SK-N-SH (cell line): ENCODE measurements around the gene MET. TPM values are rescaled to one million over a fixed set of nuclear protein-coding genes. Genes with fewer than 3 reads are reported as not detected.

Source experiments
- CTCF ChIA-PET: fragments of 300-600, 350-600 bp; formaldehyde crosslinking; extraction: SDS; loops from one replicate; lab custom pipeline; 2021; lab: Yijun Ruan, JAX
- POLR2A ChIA-PET: fragments of 350-600 bp; sonication (Branson Sonifier 250); formaldehyde crosslinking; extraction: SDS; loops from one replicate; lab custom pipeline; 2020; ENCODE audit warnings: antibody characterized with exemption, inconsistent platforms; lab: Yijun Ruan, JAX
- DNase-seq: peaks from one replicate; pipeline ENCODE4 v3.0.0; 2012
- H2AFZ ChIP-seq: fragments of 200-600 bp; sonication (generic); 2 replicates; pipeline ENCODE4 v1.8.1; 2016; ENCODE audit warnings: antibody characterized with exemption, mild to moderate bottlenecking, low read depth
- H3F3A ChIP-seq: fragments of 200-600 bp; sonication (generic); replicated peaks from 2 replicates; pipeline ENCODE3; 2016; ENCODE audit warnings: antibody characterized with exemption, mild to moderate bottlenecking; ENCODE audit not compliant: insufficient read depth
- H3K27ac ChIP-seq, 2 experiments: fragments of 200-500 bp in 1 of 2; fragments of 200-600 bp in 1 of 2; sonication (Bioruptor generic) in 1 of 2; sonication (generic), shearing (Covaris generic) in 1 of 2; 2 replicates each; pipeline versions ENCODE4 v1.5.1 to v1.6.1; 2014 to 2016; ENCODE audit warnings: low read depth in 2 of 2, inconsistent platforms in 1 of 2, low read length in 1 of 2, mild to moderate bottlenecking in 1 of 2, mixed read lengths in 1 of 2
- H3K27me3 ChIP-seq: fragments of 200-600 bp; sonication (generic), shearing (Covaris generic); 2 replicates; pipeline ENCODE4 v1.6.1; 2016; ENCODE audit warnings: mixed run types; ENCODE audit not compliant: insufficient read depth
- H3K36me3 ChIP-seq, 2 experiments: fragments of 200-500 bp in 1 of 2; fragments of 200-600 bp in 1 of 2; sonication (Bioruptor generic) in 1 of 2; sonication (generic) in 1 of 2; replicated peaks in 1 of 2; 2 replicates each; pipeline versions ENCODE3 to v1.5.1; 2014 to 2016; ENCODE audit warnings: low read length in 1 of 2, mild to moderate bottlenecking in 1 of 2; ENCODE audit not compliant: insufficient read depth in 2 of 2, control insufficient read depth in 1 of 2
- H3K4me1 ChIP-seq, 2 experiments: fragments of 200-500 bp in 1 of 2; fragments of 200-600 bp in 1 of 2; sonication (Bioruptor generic) in 1 of 2; sonication (generic), shearing (Covaris generic) in 1 of 2; 2 replicates each; pipeline versions ENCODE4 v1.5.1 to v1.6.1; 2014 to 2016; ENCODE audit warnings: low read depth in 1 of 2, low read length in 1 of 2, mixed run types in 1 of 2; ENCODE audit not compliant: insufficient read depth in 2 of 2, control insufficient read depth in 1 of 2
- H3K4me2 ChIP-seq: fragments of 200-600 bp; sonication (generic), shearing (Covaris generic); 2 replicates; pipeline ENCODE4 v1.6.1; 2017; ENCODE audit warnings: mixed run types
- H3K4me3 ChIP-seq, 2 experiments: fragments of 200-500 bp in 1 of 2; fragments of 200-600 bp in 1 of 2; sonication (Bioruptor generic) in 1 of 2; sonication (generic), shearing (Covaris generic) in 1 of 2; 2 replicates each; pipeline versions ENCODE4 v1.5.1 to v1.8.1; 2014 to 2016; ENCODE audit warnings: low read depth in 2 of 2, inconsistent platforms in 1 of 2, low read length in 1 of 2, mild to moderate bottlenecking in 1 of 2, mixed read lengths in 1 of 2, moderate library complexity in 1 of 2
- H3K79me2 ChIP-seq: fragments of 200-600 bp; sonication (generic); 2 replicates; pipeline ENCODE4 v1.8.1; 2017; ENCODE audit warnings: mild to moderate bottlenecking; ENCODE audit not compliant: insufficient read depth
- H3K9ac ChIP-seq: fragments of 200-600 bp; sonication (generic); 2 replicates; pipeline ENCODE4 v1.6.1; 2017; ENCODE audit warnings: mixed run types
- H3K9me2 ChIP-seq: fragments of 200-600 bp; sonication (generic); 2 replicates; pipeline ENCODE4 v1.6.1; 2017; ENCODE audit warnings: mixed run types
- H3K9me3 ChIP-seq: fragments of 200-600 bp; sonication (generic); 2 replicates; pipeline ENCODE4 v1.6.1; 2017; ENCODE audit warnings: mixed run types, mild to moderate bottlenecking, moderate library complexity
- H4K20me1 ChIP-seq: fragments of 200-600 bp; sonication (generic); 2 replicates; pipeline ENCODE4 v1.6.1; 2017; ENCODE audit warnings: mild to moderate bottlenecking, mixed run types; ENCODE audit not compliant: insufficient read depth
- CHD2 ChIP-seq: fragments of 150-350 bp; IDR thresholded peaks from 2 replicates; pipeline ENCODE4 v1.6.1; 2018; ENCODE audit warnings: low read length; ENCODE audit not compliant: partially characterized antibody
- ELF1 ChIP-seq: IDR thresholded peaks from 2 replicates; pipeline ENCODE4 v1.4.0; 2012
- EP300 ChIP-seq, 2 experiments: IDR thresholded peaks; 2 replicates each; pipeline versions ENCODE4 v1.4.0 to v1.6.1; 2012; ENCODE audit warnings: borderline replicate concordance in 1 of 2, low read depth in 1 of 2, low read length in 1 of 2
- GABPA ChIP-seq: IDR thresholded peaks from 2 replicates; pipeline ENCODE4 v1.4.0; 2012; ENCODE audit warnings: low read depth, mild to moderate bottlenecking
- GATA2 ChIP-seq: sonication (generic); formaldehyde crosslinking; IDR thresholded peaks from 2 replicates; pipeline ENCODE4 v1.5.0; 2020; ENCODE audit warnings: mild to moderate bottlenecking, missing genetic modification reagents
- MEF2A ChIP-seq: IDR thresholded peaks from 2 replicates; pipeline ENCODE4 v1.4.0; 2012; ENCODE audit warnings: low read depth, borderline replicate concordance
- NFIC ChIP-seq: IDR thresholded peaks from 2 replicates; pipeline ENCODE4 v1.4.0; 2012; ENCODE audit warnings: borderline replicate concordance
- NRF1 ChIP-seq: IDR thresholded peaks from 2 replicates; pipeline ENCODE4 v1.6.1; 2012; ENCODE audit warnings: low read depth, mild to moderate bottlenecking, low read length
- POLR2AphosphoS5 ChIP-seq: IDR thresholded peaks from 2 replicates; pipeline ENCODE4 v1.6.1; 2012; ENCODE audit warnings: low read depth, low read length
- RXRA ChIP-seq: IDR thresholded peaks from 2 replicates; pipeline ENCODE4 v1.4.0; 2012; ENCODE audit warnings: low read depth, mild to moderate bottlenecking, borderline replicate concordance
- TEAD4 ChIP-seq: IDR thresholded peaks from 2 replicates; pipeline ENCODE4 v1.4.0; 2012; ENCODE audit warnings: mild to moderate bottlenecking, borderline replicate concordance; ENCODE audit not compliant: insufficient read depth
- YY1 ChIP-seq: IDR thresholded peaks from 2 replicates; pipeline ENCODE4 v1.4.0; 2012; ENCODE audit warnings: low read depth, mild to moderate bottlenecking
- WGBS: methylation state at CpG from one replicate; pipeline ENCODE4 v1.1.6; 2017; ENCODE audit warnings: low lambda C conversion rate; 5-methylcytosine and 5-hydroxymethylcytosine counted together
- polyA plus RNA-seq, 3 experiments: library from polyadenylated mRNA; depleted of rRNA; stranded (reverse); fragments of >200 nt; gene quantifications; 2 replicates each; pipeline ENCODE4 v1.2.3, GENCODE V29; 2012
- TF ChIP-seq, protein P1 (sequence below): IDR thresholded peaks from 2 replicates; pipeline ENCODE4 v1.6.1; 2012; ENCODE audit warnings: mild to moderate bottlenecking, low read depth, low read length, moderate library complexity
- TF ChIP-seq, protein P2 (sequence below): fragments of 150-350 bp; IDR thresholded peaks from 2 replicates; pipeline ENCODE4 v1.6.1; 2016; ENCODE audit warnings: mild to moderate bottlenecking, low read depth, low read length
- TF ChIP-seq, protein P3 (sequence below): IDR thresholded peaks from 2 replicates; pipeline ENCODE4; 2012
- TF ChIP-seq, protein P4 (sequence below): fragments of 200-600 bp; sonication (generic); IDR thresholded peaks from 2 replicates; pipeline ENCODE4 v1.6.1; 2017; ENCODE audit warnings: antibody characterized with exemption, mild to moderate bottlenecking, moderate library complexity

MET gene
- polyA plus RNA-seq, 1 of the 3 experiments (the other 2 are of a cell fraction): 38.7 TPM

DNA sequence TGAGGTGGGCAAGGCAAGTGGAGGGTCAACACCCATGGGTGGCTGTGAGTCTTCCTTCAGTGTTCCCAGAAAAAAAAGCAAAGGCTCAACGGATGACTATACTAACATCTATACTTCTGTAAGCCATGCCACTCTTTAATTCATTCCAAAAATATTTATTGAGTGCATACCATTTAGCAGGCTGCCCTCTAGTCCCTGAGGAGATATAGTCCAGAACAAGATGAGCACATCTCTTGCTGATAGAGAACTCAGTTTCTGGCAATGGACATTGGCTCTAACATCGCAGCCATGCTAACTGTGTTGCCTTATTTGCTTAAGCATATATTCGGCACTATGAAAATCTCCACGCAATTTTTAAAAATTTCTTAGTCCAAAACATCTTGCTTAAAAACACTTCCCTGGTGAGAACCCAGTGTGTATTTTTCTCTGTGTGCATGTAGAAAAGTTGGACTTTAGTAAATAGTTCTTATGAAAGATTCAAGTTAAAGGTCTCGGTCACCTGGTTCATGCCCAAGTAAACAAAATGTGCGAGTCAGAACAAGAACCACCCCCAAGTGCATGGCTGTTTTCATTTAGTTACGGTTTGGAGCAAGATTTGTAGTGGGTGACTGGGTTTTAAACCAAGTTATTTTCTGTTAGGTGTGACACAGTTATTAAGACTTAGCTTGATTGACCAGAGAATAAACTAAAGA lies 69.8 kb downstream of the MET start:
- WGBS: 38% methylated on average over 7 of the region's 7 CpGs
- peaks cover 8 to 16% of the 10 kb centered on the region in 2 experiments for H3K36me3 ChIP-seq
- H3K9ac ChIP-seq: no peak overlapping the region
- H3K4me1 ChIP-seq: 0 out of 4 replicates have a peak, but pooled peaks cover 3 to 4% of the 10 kb centered on the region in 2 experiments
- peaks cover 14% of the 10 kb centered on the region; the same call in 1 of the 2 replicates for H3K27me3 ChIP-seq
- H3K9me2 ChIP-seq: no peaks in the 10 kb centered on the region
- TF ChIP-seq YY1 (no peak), GABPA (no peak), ELF1 (no peak), POLR2AphosphoS5 (no peak), NFIC (no peak), RXRA (no peak), MEF2A (no peak), EP300 (IDR thresholded peaks at IDR 0.05; ENCODE audit: borderline replicate concordance in 1 of 2, low read depth in 1 of 2, low read length in 1 of 2) (no peak), NRF1 (no peak), TEAD4 (no peak), CHD2 (no peak), GATA2 (no peak)
- TF ChIP-seq, protein P1, sequence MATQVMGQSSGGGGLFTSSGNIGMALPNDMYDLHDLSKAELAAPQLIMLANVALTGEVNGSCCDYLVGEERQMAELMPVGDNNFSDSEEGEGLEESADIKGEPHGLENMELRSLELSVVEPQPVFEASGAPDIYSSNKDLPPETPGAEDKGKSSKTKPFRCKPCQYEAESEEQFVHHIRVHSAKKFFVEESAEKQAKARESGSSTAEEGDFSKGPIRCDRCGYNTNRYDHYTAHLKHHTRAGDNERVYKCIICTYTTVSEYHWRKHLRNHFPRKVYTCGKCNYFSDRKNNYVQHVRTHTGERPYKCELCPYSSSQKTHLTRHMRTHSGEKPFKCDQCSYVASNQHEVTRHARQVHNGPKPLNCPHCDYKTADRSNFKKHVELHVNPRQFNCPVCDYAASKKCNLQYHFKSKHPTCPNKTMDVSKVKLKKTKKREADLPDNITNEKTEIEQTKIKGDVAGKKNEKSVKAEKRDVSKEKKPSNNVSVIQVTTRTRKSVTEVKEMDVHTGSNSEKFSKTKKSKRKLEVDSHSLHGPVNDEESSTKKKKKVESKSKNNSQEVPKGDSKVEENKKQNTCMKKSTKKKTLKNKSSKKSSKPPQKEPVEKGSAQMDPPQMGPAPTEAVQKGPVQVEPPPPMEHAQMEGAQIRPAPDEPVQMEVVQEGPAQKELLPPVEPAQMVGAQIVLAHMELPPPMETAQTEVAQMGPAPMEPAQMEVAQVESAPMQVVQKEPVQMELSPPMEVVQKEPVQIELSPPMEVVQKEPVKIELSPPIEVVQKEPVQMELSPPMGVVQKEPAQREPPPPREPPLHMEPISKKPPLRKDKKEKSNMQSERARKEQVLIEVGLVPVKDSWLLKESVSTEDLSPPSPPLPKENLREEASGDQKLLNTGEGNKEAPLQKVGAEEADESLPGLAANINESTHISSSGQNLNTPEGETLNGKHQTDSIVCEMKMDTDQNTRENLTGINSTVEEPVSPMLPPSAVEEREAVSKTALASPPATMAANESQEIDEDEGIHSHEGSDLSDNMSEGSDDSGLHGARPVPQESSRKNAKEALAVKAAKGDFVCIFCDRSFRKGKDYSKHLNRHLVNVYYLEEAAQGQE: no peak
- TF ChIP-seq, protein P2, sequence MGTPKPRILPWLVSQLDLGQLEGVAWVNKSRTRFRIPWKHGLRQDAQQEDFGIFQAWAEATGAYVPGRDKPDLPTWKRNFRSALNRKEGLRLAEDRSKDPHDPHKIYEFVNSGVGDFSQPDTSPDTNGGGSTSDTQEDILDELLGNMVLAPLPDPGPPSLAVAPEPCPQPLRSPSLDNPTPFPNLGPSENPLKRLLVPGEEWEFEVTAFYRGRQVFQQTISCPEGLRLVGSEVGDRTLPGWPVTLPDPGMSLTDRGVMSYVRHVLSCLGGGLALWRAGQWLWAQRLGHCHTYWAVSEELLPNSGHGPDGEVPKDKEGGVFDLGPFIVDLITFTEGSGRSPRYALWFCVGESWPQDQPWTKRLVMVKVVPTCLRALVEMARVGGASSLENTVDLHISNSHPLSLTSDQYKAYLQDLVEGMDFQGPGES: no peak
- TF ChIP-seq, protein P3, sequence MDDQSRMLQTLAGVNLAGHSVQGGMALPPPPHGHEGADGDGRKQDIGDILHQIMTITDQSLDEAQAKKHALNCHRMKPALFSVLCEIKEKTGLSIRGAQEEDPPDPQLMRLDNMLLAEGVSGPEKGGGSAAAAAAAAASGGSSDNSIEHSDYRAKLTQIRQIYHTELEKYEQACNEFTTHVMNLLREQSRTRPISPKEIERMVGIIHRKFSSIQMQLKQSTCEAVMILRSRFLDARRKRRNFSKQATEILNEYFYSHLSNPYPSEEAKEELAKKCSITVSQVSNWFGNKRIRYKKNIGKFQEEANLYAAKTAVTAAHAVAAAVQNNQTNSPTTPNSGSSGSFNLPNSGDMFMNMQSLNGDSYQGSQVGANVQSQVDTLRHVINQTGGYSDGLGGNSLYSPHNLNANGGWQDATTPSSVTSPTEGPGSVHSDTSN: no peak
- TF ChIP-seq, protein P4, sequence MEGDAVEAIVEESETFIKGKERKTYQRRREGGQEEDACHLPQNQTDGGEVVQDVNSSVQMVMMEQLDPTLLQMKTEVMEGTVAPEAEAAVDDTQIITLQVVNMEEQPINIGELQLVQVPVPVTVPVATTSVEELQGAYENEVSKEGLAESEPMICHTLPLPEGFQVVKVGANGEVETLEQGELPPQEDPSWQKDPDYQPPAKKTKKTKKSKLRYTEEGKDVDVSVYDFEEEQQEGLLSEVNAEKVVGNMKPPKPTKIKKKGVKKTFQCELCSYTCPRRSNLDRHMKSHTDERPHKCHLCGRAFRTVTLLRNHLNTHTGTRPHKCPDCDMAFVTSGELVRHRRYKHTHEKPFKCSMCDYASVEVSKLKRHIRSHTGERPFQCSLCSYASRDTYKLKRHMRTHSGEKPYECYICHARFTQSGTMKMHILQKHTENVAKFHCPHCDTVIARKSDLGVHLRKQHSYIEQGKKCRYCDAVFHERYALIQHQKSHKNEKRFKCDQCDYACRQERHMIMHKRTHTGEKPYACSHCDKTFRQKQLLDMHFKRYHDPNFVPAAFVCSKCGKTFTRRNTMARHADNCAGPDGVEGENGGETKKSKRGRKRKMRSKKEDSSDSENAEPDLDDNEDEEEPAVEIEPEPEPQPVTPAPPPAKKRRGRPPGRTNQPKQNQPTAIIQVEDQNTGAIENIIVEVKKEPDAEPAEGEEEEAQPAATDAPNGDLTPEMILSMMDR: no peak
- no peaks in the 10 kb centered on the region for H3F3A ChIP-seq
- H3K9me3 ChIP-seq: no peaks in the 10 kb centered on the region
- ChIA-PET CTCF (interaction anchor here (0.9 to 1.0 kb wide), 2 partner anchors 25 to 35 kb away, joined by 3 read pairs; no protein-coding TSS in a partner anchor), POLR2A (no interaction called here)
- H2AFZ ChIP-seq: no peak overlapping the region
- H3K79me2 ChIP-seq: peaks cover 3% of the 10 kb centered on the region; the same call in 1 of the 2 replicates
- DNase-seq: no peak
- H3K4me2 ChIP-seq: no peak overlapping the region
- no peak overlapping the region for H3K4me3 ChIP-seq
- H3K27ac ChIP-seq: peak overlapping the region in 1 of 2 experiments; percentile 47; a peak in 1 of 4 replicates
- H4K20me1 ChIP-seq: no peaks in the 10 kb centered on the region
